GOT3 (cell line): ENCODE results near the gene SPIB.

ENCODE experiments used
- DNase-seq: peaks from one replicate; lab custom pipeline; 2025; ENCODE audit warnings: mixed read lengths; lab: John Stamatoyannopoulos, UW

SPIB gene

GRCh38 chr19:50419022-50419579, 363 bp downstream of the SPIB start:
- DNase-seq, result no peak

- DNase-seq, result no peak
These were observed 870 bp downstream of the SPIB start for GRCh38 chr19:50419580-50420035.

- no peak for DNase-seq
These were observed 1.4 kb downstream of the SPIB start for GRCh38 chr19:50420127-50420526.

GRCh38 chr19:50420808-50421207, 2.1 kb downstream of the SPIB start:
- no peak for DNase-seq

- DNase-seq, result no peak
These were observed 3.9 kb downstream of the SPIB start for GRCh38 chr19:50422397-50423278.

- no peak for DNase-seq
These were observed 4.8 kb downstream of the SPIB start for GRCh38 chr19:50423279-50424113.

- DNase-seq, result no peak
These were observed 6.8 kb downstream of the SPIB start for GRCh38 chr19:50425581-50425980.

- no peak for DNase-seq
These were observed 8.7 kb downstream of the SPIB start for GRCh38 chr19:50427318-50427925.

- no peak for DNase-seq
These were observed 9.3 kb downstream of the SPIB start for GRCh38 chr19:50427997-50428425.

GRCh38 chr19:50428772-50429463, 10.2 kb downstream of the SPIB start:
- DNase-seq, result no peak

GRCh38 chr19:50430888-50431342, 12.2 kb downstream of the SPIB start:
- DNase-seq, result no peak

GRCh38 chr19:50431343-50432220, 12.8 kb downstream of the SPIB start:
- DNase-seq, result peak; percentile 29

GRCh38 chr19:50432221-50433028, 13.7 kb downstream of the SPIB start, which contains the start of gene MYBPC2:
TSS of gene MYBPC2 (plus strand) at chr19:50432892. CDS start at chr19:50432954, 62 bp downstream.
- no peak for DNase-seq

- DNase-seq, result no peak
These were observed 14.8 kb downstream of the SPIB start for GRCh38 chr19:50433201-50434180.

GRCh38 chr19:50434525-50434924, 15.8 kb downstream of the SPIB start:
- no peak for DNase-seq

GRCh38 chr19:50435221-50435620, 16.5 kb downstream of the SPIB start:
- no peak for DNase-seq

- no peak for DNase-seq
These were observed 16.9 kb downstream of the SPIB start for GRCh38 chr19:50435627-50436026.

- DNase-seq, result no peak
These were observed 19.2 kb downstream of the SPIB start for GRCh38 chr19:50437862-50438449.
